Activated naive CD4-positive, alpha-beta T cell treated with anti-CD3 and anti-CD28 coated beads, Interleukin-2, amount 50 U/mL, for 24 hours (primary cell): Measurements from ENCODE around the gene CHM.
"Not testable (repeated sequence)": the region's sequence is repeated elsewhere in the genome, so short reads cannot be mapped to it uniquely, and the experiment has no call there.

Source experiments
- H3K27ac Mint-ChIP-seq: one replicate; pipeline ENCODE4 v1.8.0; 2021; ENCODE audit warnings: mild to moderate bottlenecking, mixed read lengths
- H3K27me3 Mint-ChIP-seq: one replicate; pipeline ENCODE4 v1.8.0; 2021; ENCODE audit warnings: mixed read lengths
- H3K36me3 Mint-ChIP-seq: one replicate; pipeline ENCODE4 v1.8.0; 2021; ENCODE audit warnings: mixed read lengths
- H3K4me1 Mint-ChIP-seq: one replicate; pipeline ENCODE4 v1.8.0; 2021; ENCODE audit warnings: mixed read lengths
- H3K4me3 Mint-ChIP-seq: one replicate; pipeline ENCODE4 v1.8.0; 2021; ENCODE audit warnings: mild to moderate bottlenecking, mixed read lengths
- H3K9me3 Mint-ChIP-seq: one replicate; pipeline ENCODE4 v1.8.0; 2021; ENCODE audit warnings: mixed read lengths

CHM gene

GRCh38 chrX:86013792-86014191 lies 33.6 kb downstream of the CHM start:
- H3K27me3 Mint-ChIP-seq = no peaks in the 10 kb centered on the region
- peaks cover 33% of the 10 kb centered on the region for H3K4me1 Mint-ChIP-seq
- H3K9me3 Mint-ChIP-seq = no peaks in the 10 kb centered on the region
- peaks cover 18% of the 10 kb centered on the region for H3K36me3 Mint-ChIP-seq
- no peak overlapping the region for H3K27ac Mint-ChIP-seq
- H3K4me3 Mint-ChIP-seq = no peak overlapping the region

- H3K27me3 Mint-ChIP-seq = no peaks in the 10 kb centered on the region
- no peaks in the 10 kb centered on the region for H3K9me3 Mint-ChIP-seq
- H3K4me1 Mint-ChIP-seq = peaks cover 30% of the 10 kb centered on the region
- H3K4me3 Mint-ChIP-seq = no peak overlapping the region
- peaks cover 14% of the 10 kb centered on the region for H3K36me3 Mint-ChIP-seq
- no peak overlapping the region for H3K27ac Mint-ChIP-seq
Observed at GRCh38 chrX:86012188-86012587, 35.2 kb downstream of the CHM start.

GRCh38 chrX:86009803-86010202 lies 37.6 kb downstream of the CHM start:
- H3K4me1 Mint-ChIP-seq = peaks cover 37% of the 10 kb centered on the region
- H3K27ac Mint-ChIP-seq, H3K36me3 Mint-ChIP-seq, H3K27me3 Mint-ChIP-seq, H3K9me3 Mint-ChIP-seq, H3K4me3 Mint-ChIP-seq: not testable (repeated sequence)

GRCh38 chrX:86007891-86008290 lies 39.5 kb downstream of the CHM start:
- H3K27me3 Mint-ChIP-seq, H3K27ac Mint-ChIP-seq, H3K4me3 Mint-ChIP-seq, H3K9me3 Mint-ChIP-seq, H3K36me3 Mint-ChIP-seq: not testable (repeated sequence)
- peaks cover 45% of the 10 kb centered on the region for H3K4me1 Mint-ChIP-seq

- Mint-ChIP-seq H3K4me1 (peaks cover 49% of the 10 kb centered on the region), H3K9me3 (no peaks in the 10 kb centered on the region), H3K36me3 (no peaks in the 10 kb centered on the region), H3K27ac (no peak overlapping the region), H3K4me3 (no peak overlapping the region), H3K27me3 (no peaks in the 10 kb centered on the region)
Observed at GRCh38 chrX:86002076-86002896, 45.1 kb downstream of the CHM start.

- Mint-ChIP-seq H3K36me3 (no peaks in the 10 kb centered on the region), H3K4me1 (peaks cover 41% of the 10 kb centered on the region), H3K27ac (no peak overlapping the region), H3K4me3 (no peak overlapping the region), H3K9me3 (no peaks in the 10 kb centered on the region), H3K27me3 (no peaks in the 10 kb centered on the region)
Observed at GRCh38 chrX:85998954-85999353, 48.4 kb downstream of the CHM start.

GRCh38 chrX:85996555-85996954 lies 50.8 kb downstream of the CHM start:
- peaks cover 35% of the 10 kb centered on the region for H3K4me1 Mint-ChIP-seq
- H3K36me3 Mint-ChIP-seq = no peaks in the 10 kb centered on the region

GRCh38 chrX:85995641-85996040 lies 51.7 kb downstream of the CHM start:
- Mint-ChIP-seq H3K4me1 (peaks cover 30% of the 10 kb centered on the region), H3K27ac (no peak overlapping the region), H3K27me3 (no peaks in the 10 kb centered on the region), H3K36me3 (no peaks in the 10 kb centered on the region), H3K9me3 (no peaks in the 10 kb centered on the region), H3K4me3 (no peak overlapping the region)

More at GRCh38 chrX:85996555-85996954, 50.8 kb downstream of the CHM start:
- H3K9me3 Mint-ChIP-seq = no peaks in the 10 kb centered on the region
- no peak overlapping the region for H3K27ac Mint-ChIP-seq
- no peak overlapping the region for H3K4me3 Mint-ChIP-seq
- no peaks in the 10 kb centered on the region for H3K27me3 Mint-ChIP-seq

- H3K4me1 Mint-ChIP-seq = peaks cover 27% of the 10 kb centered on the region
- no peak overlapping the region for H3K4me3 Mint-ChIP-seq
- no peaks in the 10 kb centered on the region for H3K27me3 Mint-ChIP-seq
- H3K36me3 Mint-ChIP-seq = no peaks in the 10 kb centered on the region
- peak overlapping the region; percentile 77 for H3K27ac Mint-ChIP-seq
- H3K9me3 Mint-ChIP-seq = no peaks in the 10 kb centered on the region
Observed at GRCh38 chrX:85994797-85995196, 52.6 kb downstream of the CHM start.

GRCh38 chrX:85994228-85994627 lies 53.1 kb downstream of the CHM start:
- Mint-ChIP-seq H3K4me3 (no peak overlapping the region), H3K36me3 (no peaks in the 10 kb centered on the region), H3K27ac (no peak overlapping the region), H3K4me1 (peaks cover 27% of the 10 kb centered on the region), H3K9me3 (no peaks in the 10 kb centered on the region), H3K27me3 (no peaks in the 10 kb centered on the region)

- Mint-ChIP-seq H3K27me3 (no peaks in the 10 kb centered on the region), H3K27ac (peak overlapping the region; percentile 18), H3K4me3 (no peak overlapping the region), H3K36me3 (no peaks in the 10 kb centered on the region), H3K9me3 (no peaks in the 10 kb centered on the region), H3K4me1 (peaks cover 29% of the 10 kb centered on the region)
Observed at GRCh38 chrX:85993539-85994197, 53.7 kb downstream of the CHM start.

- Mint-ChIP-seq H3K36me3 (peaks cover 4% of the 10 kb centered on the region), H3K9me3 (no peaks in the 10 kb centered on the region), H3K4me1 (peaks cover 37% of the 10 kb centered on the region), H3K4me3 (no peak overlapping the region), H3K27ac (no peak overlapping the region), H3K27me3 (no peaks in the 10 kb centered on the region)
Observed at GRCh38 chrX:85992811-85993229, 54.5 kb downstream of the CHM start.

GRCh38 chrX:85988353-85988752 lies 59.0 kb downstream of the CHM start:
- peaks cover 10% of the 10 kb centered on the region for H3K36me3 Mint-ChIP-seq
- no peaks in the 10 kb centered on the region for H3K9me3 Mint-ChIP-seq
- no peak overlapping the region for H3K27ac Mint-ChIP-seq
- H3K4me1 Mint-ChIP-seq = peaks cover 32% of the 10 kb centered on the region
- no peaks in the 10 kb centered on the region for H3K27me3 Mint-ChIP-seq
- no peak overlapping the region for H3K4me3 Mint-ChIP-seq

GRCh38 chrX:85980286-85980685 lies 67.1 kb downstream of the CHM start:
- H3K27ac Mint-ChIP-seq = no peak overlapping the region
- no peaks in the 10 kb centered on the region for H3K9me3 Mint-ChIP-seq
- H3K36me3 Mint-ChIP-seq = peaks cover 14% of the 10 kb centered on the region
- no peak overlapping the region for H3K4me3 Mint-ChIP-seq
- no peaks in the 10 kb centered on the region for H3K4me1 Mint-ChIP-seq
- no peaks in the 10 kb centered on the region for H3K27me3 Mint-ChIP-seq

- H3K4me3 Mint-ChIP-seq = no peak overlapping the region
- no peaks in the 10 kb centered on the region for H3K27me3 Mint-ChIP-seq
- H3K36me3 Mint-ChIP-seq = peaks cover 13% of the 10 kb centered on the region
Observed at GRCh38 chrX:85977218-85977617, 70.1 kb downstream of the CHM start.

GRCh38 chrX:85972351-85972750 lies 75.0 kb downstream of the CHM start:
- not testable (repeated sequence) for H3K9me3 Mint-ChIP-seq, H3K27ac Mint-ChIP-seq, H3K4me3 Mint-ChIP-seq, H3K27me3 Mint-ChIP-seq, H3K4me1 Mint-ChIP-seq
- H3K36me3 Mint-ChIP-seq = peaks cover 11% of the 10 kb centered on the region

More at GRCh38 chrX:85977218-85977617, 70.1 kb downstream of the CHM start:
- Mint-ChIP-seq H3K4me1 (no peaks in the 10 kb centered on the region), H3K27ac (no peak overlapping the region), H3K9me3 (no peaks in the 10 kb centered on the region)
